Measurements from ENCODE around the gene FABP3.

DNA sequence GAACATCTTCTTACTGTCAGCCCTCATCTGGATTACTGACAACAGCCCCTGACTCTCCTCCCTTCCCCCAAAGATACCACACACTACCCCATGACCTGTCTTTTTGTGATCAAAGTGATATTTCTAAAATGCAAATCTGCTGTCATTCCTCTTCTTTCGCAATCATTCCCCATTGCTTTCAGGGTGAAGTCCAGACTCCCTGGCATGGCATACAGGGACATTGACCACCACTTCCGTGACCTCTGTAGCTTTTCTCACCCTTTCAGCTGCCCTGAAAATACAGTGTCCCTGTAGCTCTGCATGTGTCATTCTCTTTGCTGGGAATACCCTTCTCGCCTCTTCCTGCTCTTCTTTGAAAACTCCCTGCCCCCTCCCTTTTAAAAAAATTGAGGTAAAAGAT lies 44.3 kb upstream of the FABP3 start:
- no peak for TF ChIP-seq POLR2A (IDR thresholded peaks at IDR 0.05; ENCODE audit: low read length)
- TF ChIP-seq, protein P1, sequence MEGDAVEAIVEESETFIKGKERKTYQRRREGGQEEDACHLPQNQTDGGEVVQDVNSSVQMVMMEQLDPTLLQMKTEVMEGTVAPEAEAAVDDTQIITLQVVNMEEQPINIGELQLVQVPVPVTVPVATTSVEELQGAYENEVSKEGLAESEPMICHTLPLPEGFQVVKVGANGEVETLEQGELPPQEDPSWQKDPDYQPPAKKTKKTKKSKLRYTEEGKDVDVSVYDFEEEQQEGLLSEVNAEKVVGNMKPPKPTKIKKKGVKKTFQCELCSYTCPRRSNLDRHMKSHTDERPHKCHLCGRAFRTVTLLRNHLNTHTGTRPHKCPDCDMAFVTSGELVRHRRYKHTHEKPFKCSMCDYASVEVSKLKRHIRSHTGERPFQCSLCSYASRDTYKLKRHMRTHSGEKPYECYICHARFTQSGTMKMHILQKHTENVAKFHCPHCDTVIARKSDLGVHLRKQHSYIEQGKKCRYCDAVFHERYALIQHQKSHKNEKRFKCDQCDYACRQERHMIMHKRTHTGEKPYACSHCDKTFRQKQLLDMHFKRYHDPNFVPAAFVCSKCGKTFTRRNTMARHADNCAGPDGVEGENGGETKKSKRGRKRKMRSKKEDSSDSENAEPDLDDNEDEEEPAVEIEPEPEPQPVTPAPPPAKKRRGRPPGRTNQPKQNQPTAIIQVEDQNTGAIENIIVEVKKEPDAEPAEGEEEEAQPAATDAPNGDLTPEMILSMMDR (IDR thresholded peaks at IDR 0.05): no peak
- TF ChIP-seq RFX5 (IDR thresholded peaks at IDR 0.05): no peak
- TF ChIP-seq KDM5A (IDR thresholded peaks at IDR 0.05): no peak
- TF ChIP-seq RCOR1 (IDR thresholded peaks at IDR 0.05; ENCODE audit: low read depth, low read length): no peak
- TF ChIP-seq RARB (CRISPR knock-in tag; IDR thresholded peaks at IDR 0.05): no peak
- TF ChIP-seq BHLHE40 (IDR thresholded peaks at IDR 0.05; ENCODE audit: low read depth, low read length): no peak
- TF ChIP-seq ESRRA (IDR thresholded peaks at IDR 0.05; ENCODE audit: borderline replicate concordance, low read length): no peak

Measured in A549 (cell line).